ENCODE results near the gene PROM1.

DNA sequence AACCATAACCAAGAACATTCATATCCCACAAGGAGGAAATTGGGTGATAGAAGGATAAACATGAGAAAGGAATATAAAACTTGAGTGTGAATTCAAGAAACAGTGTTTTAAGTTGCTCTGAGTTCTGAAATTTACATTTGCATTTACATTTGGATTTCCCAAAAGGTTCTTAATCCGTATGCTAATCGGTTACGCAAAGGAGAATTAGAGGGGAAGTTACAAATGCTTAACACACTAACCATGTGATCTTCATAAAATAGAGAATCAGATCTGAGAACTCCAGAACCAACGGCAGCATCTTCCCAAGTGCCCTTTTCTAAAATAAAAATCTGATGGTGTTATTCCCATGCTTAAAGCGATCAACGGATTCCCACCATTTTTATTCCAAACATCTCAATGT lies 48.0 kb downstream of the PROM1 start:
- TF ChIP-seq, protein P1, sequence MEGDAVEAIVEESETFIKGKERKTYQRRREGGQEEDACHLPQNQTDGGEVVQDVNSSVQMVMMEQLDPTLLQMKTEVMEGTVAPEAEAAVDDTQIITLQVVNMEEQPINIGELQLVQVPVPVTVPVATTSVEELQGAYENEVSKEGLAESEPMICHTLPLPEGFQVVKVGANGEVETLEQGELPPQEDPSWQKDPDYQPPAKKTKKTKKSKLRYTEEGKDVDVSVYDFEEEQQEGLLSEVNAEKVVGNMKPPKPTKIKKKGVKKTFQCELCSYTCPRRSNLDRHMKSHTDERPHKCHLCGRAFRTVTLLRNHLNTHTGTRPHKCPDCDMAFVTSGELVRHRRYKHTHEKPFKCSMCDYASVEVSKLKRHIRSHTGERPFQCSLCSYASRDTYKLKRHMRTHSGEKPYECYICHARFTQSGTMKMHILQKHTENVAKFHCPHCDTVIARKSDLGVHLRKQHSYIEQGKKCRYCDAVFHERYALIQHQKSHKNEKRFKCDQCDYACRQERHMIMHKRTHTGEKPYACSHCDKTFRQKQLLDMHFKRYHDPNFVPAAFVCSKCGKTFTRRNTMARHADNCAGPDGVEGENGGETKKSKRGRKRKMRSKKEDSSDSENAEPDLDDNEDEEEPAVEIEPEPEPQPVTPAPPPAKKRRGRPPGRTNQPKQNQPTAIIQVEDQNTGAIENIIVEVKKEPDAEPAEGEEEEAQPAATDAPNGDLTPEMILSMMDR (IDR thresholded peaks at IDR 0.05 in 2 of 3, conservative IDR thresholded peaks at IDR 0.05 in 1 of 3; ENCODE audit: insufficient read depth in 2 of 3, low read depth in 1 of 3, low read length in 3 of 3) = no peak
- TF ChIP-seq RNF2 (IDR thresholded peaks at IDR 0.05) (no peak), ZFP30 (CRISPR knock-in tag; IDR thresholded peaks at IDR 0.05; ENCODE audit: borderline replicate concordance) (no peak), SIX5 (IDR thresholded peaks at IDR 0.05; ENCODE audit: borderline replicate concordance in 1 of 2, insufficient read depth in 1 of 2, low read depth in 1 of 2, low read length in 2 of 2) (no peak), JUND (IDR thresholded peaks at IDR 0.05; ENCODE audit: borderline replicate concordance, low read depth, low read length) (no peak), JUND (tag; IDR thresholded peaks at IDR 0.05; ENCODE audit: borderline replicate concordance, low read depth, low read length) (no peak), U2AF2 (optimal IDR thresholded peaks at IDR 0.05; ENCODE audit: low read depth, low read length) (no peak), RBBP5 (IDR thresholded peaks at IDR 0.05; ENCODE audit: borderline replicate concordance, insufficient read depth, low read length, poor library complexity, severe bottlenecking) (no peak), BRCA1 (IDR thresholded peaks at IDR 0.05) (no peak), BRCA1 (CRISPR knock-in tag; IDR thresholded peaks at IDR 0.05) (no peak), YY1 (IDR thresholded peaks at IDR 0.05; ENCODE audit: borderline replicate concordance in 1 of 3, control insufficient read depth in 1 of 3, extremely low read depth in 1 of 3, insufficient read depth in 3 of 3, insufficient read length in 1 of 3, insufficient replicate concordance in 2 of 3, low read depth in 1 of 3, low read length in 2 of 3) (no peak)
- TF ChIP-seq, protein P2, sequence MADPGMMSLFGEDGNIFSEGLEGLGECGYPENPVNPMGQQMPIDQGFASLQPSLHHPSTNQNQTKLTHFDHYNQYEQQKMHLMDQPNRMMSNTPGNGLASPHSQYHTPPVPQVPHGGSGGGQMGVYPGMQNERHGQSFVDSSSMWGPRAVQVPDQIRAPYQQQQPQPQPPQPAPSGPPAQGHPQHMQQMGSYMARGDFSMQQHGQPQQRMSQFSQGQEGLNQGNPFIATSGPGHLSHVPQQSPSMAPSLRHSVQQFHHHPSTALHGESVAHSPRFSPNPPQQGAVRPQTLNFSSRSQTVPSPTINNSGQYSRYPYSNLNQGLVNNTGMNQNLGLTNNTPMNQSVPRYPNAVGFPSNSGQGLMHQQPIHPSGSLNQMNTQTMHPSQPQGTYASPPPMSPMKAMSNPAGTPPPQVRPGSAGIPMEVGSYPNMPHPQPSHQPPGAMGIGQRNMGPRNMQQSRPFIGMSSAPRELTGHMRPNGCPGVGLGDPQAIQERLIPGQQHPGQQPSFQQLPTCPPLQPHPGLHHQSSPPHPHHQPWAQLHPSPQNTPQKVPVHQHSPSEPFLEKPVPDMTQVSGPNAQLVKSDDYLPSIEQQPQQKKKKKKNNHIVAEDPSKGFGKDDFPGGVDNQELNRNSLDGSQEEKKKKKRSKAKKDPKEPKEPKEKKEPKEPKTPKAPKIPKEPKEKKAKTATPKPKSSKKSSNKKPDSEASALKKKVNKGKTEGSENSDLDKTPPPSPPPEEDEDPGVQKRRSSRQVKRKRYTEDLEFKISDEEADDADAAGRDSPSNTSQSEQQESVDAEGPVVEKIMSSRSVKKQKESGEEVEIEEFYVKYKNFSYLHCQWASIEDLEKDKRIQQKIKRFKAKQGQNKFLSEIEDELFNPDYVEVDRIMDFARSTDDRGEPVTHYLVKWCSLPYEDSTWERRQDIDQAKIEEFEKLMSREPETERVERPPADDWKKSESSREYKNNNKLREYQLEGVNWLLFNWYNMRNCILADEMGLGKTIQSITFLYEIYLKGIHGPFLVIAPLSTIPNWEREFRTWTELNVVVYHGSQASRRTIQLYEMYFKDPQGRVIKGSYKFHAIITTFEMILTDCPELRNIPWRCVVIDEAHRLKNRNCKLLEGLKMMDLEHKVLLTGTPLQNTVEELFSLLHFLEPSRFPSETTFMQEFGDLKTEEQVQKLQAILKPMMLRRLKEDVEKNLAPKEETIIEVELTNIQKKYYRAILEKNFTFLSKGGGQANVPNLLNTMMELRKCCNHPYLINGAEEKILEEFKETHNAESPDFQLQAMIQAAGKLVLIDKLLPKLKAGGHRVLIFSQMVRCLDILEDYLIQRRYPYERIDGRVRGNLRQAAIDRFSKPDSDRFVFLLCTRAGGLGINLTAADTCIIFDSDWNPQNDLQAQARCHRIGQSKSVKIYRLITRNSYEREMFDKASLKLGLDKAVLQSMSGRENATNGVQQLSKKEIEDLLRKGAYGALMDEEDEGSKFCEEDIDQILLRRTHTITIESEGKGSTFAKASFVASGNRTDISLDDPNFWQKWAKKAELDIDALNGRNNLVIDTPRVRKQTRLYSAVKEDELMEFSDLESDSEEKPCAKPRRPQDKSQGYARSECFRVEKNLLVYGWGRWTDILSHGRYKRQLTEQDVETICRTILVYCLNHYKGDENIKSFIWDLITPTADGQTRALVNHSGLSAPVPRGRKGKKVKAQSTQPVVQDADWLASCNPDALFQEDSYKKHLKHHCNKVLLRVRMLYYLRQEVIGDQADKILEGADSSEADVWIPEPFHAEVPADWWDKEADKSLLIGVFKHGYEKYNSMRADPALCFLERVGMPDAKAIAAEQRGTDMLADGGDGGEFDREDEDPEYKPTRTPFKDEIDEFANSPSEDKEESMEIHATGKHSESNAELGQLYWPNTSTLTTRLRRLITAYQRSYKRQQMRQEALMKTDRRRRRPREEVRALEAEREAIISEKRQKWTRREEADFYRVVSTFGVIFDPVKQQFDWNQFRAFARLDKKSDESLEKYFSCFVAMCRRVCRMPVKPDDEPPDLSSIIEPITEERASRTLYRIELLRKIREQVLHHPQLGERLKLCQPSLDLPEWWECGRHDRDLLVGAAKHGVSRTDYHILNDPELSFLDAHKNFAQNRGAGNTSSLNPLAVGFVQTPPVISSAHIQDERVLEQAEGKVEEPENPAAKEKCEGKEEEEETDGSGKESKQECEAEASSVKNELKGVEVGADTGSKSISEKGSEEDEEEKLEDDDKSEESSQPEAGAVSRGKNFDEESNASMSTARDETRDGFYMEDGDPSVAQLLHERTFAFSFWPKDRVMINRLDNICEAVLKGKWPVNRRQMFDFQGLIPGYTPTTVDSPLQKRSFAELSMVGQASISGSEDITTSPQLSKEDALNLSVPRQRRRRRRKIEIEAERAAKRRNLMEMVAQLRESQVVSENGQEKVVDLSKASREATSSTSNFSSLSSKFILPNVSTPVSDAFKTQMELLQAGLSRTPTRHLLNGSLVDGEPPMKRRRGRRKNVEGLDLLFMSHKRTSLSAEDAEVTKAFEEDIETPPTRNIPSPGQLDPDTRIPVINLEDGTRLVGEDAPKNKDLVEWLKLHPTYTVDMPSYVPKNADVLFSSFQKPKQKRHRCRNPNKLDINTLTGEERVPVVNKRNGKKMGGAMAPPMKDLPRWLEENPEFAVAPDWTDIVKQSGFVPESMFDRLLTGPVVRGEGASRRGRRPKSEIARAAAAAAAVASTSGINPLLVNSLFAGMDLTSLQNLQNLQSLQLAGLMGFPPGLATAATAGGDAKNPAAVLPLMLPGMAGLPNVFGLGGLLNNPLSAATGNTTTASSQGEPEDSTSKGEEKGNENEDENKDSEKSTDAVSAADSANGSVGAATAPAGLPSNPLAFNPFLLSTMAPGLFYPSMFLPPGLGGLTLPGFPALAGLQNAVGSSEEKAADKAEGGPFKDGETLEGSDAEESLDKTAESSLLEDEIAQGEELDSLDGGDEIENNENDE (IDR thresholded peaks at IDR 0.05; ENCODE audit: low read depth, low read length) = no peak
- TF ChIP-seq, protein P3, sequence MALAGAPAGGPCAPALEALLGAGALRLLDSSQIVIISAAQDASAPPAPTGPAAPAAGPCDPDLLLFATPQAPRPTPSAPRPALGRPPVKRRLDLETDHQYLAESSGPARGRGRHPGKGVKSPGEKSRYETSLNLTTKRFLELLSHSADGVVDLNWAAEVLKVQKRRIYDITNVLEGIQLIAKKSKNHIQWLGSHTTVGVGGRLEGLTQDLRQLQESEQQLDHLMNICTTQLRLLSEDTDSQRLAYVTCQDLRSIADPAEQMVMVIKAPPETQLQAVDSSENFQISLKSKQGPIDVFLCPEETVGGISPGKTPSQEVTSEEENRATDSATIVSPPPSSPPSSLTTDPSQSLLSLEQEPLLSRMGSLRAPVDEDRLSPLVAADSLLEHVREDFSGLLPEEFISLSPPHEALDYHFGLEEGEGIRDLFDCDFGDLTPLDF (CRISPR knock-in tag; IDR thresholded peaks at IDR 0.05) = no peak

Data from K562 (cell line).